GM18858 (cell line): Measurements from ENCODE around the gene CCDC70.
A peak's percentile ranks its signal among the peaks of the same experiment; 100 is the strongest.

Experiments used
- ATAC-seq: cut with Tn5 transposase; IDR thresholded peaks from one replicate; pipeline ENCODE4 v1.9.1; 2021; ENCODE audit not compliant: unreplicated experiment

The CCDC70 gene

GRCh38 chr13:51856998-51857397 lies 4.8 kb upstream of the CCDC70 start:
- no peak for ATAC-seq

GRCh38 chr13:51858433-51859247 lies 3.1 kb upstream of the CCDC70 start:
- ATAC-seq: no peak

- ATAC-seq: no peak
These were observed 1.2 kb downstream of the CCDC70 start for GRCh38 chr13:51862957-51863356.

GRCh38 chr13:51865838-51866237 lies 4.1 kb downstream of the CCDC70 start:
- no peak for ATAC-seq

GRCh38 chr13:51867062-51867461 lies 5.3 kb downstream of the CCDC70 start:
- ATAC-seq: no peak

GRCh38 chr13:51869916-51870315 lies 8.1 kb downstream of the CCDC70 start:
- ATAC-seq: no peak

- ATAC-seq: no peak
These were observed 8.8 kb downstream of the CCDC70 start for GRCh38 chr13:51870616-51871015.

GRCh38 chr13:51873117-51873798 lies 11.5 kb downstream of the CCDC70 start:
- no peak for ATAC-seq

- no peak for ATAC-seq
These were observed 12.1 kb downstream of the CCDC70 start for GRCh38 chr13:51873837-51874236.

GRCh38 chr13:51874651-51875050 lies 12.9 kb downstream of the CCDC70 start:
- ATAC-seq: no peak

- no peak for ATAC-seq
These were observed 17.4 kb downstream of the CCDC70 start for GRCh38 chr13:51879133-51879532.

- ATAC-seq: no peak
These were observed 19.5 kb downstream of the CCDC70 start for GRCh38 chr13:51881296-51881695.

GRCh38 chr13:51882570-51883225 lies 20.9 kb downstream of the CCDC70 start:
- ATAC-seq: no peak

GRCh38 chr13:51883226-51883600 lies 21.4 kb downstream of the CCDC70 start:
- ATAC-seq: no peak

- ATAC-seq: no peak
These were observed 23.9 kb downstream of the CCDC70 start for GRCh38 chr13:51885651-51886050.

- no peak for ATAC-seq
These were observed 25.7 kb downstream of the CCDC70 start for GRCh38 chr13:51887468-51887867.

GRCh38 chr13:51892657-51893056 lies 30.9 kb downstream of the CCDC70 start:
- no peak for ATAC-seq

- ATAC-seq: no peak
These were observed 32.5 kb downstream of the CCDC70 start for GRCh38 chr13:51894239-51894638.

- ATAC-seq: peak; percentile 53
These were observed 34.4 kb downstream of the CCDC70 start for GRCh38 chr13:51895906-51896888.

GRCh38 chr13:51900471-51900870 lies 38.7 kb downstream of the CCDC70 start:
- ATAC-seq: no peak

- ATAC-seq: no peak
These were observed 41.0 kb downstream of the CCDC70 start for GRCh38 chr13:51902776-51903175.
